ENCODE measurements around the gene MAP3K5.

Gene MAP3K5

DNA sequence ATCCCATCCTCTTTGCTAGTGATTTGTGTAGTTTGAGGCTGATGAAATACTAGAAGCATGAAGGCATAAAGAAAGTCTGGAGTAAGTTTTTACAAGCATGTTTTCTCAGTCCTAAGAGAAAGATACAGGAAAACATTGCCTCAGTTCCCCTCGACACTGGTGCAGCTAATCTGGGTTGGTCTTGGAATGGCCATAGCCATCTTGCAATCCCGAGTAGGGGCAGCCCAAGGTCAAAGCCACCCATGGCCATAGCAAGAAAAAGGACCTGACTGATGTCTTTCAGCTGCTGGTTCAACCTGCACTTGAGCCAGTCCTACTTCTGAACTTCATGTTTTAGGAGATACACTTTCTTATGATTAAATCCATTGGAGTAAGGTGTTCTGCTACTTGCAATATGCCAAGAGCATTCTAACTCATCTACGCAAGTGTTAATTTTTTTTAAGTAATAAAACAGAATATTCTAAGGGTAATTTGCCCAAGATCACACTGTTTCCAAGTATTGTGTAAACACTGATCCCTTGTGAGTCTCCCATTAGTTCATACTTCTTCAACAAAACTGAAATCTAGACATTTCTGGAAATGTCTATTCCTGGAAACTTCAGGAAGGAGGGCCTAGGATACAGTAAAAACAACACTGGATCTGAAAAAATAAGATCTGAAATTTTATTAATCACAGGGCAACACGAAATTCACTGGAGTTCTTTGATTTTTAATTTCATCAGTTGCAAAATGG is 108.9 kb downstream of the MAP3K5 start:
- DNase-seq (ENCODE audit: low spot score), result no peak

DNA sequence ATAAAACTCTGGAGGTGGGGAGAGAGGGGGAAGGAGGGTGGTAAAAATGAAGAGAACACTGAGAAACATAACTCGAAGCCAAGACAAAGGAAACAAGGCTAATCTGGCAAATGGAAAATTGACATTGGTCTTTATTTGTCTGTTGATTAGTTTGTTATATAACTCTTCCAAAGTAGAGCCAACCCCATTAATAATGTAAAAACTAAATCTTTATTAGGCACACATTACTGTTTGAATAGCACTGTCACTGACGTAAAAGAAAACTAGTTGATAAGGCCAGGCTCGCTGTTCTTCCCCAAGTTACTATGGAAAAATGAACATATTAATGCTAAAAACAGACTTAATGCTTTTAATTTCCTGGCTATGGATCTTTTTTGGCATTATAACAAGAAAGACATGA is 110.0 kb downstream of the MAP3K5 start:
- no peak for DNase-seq (ENCODE audit: low spot score)

DNA sequence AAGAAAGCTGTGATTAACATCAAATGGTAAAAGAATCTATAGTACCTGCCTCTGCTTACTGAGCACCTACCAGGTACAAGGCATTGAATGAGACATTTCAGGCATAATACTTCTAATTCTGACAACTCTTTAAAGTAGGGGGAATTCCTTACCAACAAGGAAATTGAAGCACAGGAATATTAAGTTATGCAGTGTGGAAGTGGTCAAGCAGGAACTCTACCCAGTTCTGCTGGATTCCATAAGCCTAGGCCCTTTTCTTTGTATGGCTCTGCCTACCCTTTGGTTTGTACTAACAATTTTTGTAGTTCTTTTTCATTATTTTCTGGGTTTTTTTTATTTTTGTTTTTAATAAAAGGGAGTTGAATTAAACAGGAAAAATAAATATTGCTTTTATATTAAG is 114.5 kb downstream of the MAP3K5 start:
- DNase-seq (ENCODE audit: low spot score), result no peak

- DNase-seq (ENCODE audit: low spot score), result no peak
Measured at GRCh38 chr6:136677344-136677743, 114.9 kb downstream of the MAP3K5 start.

DNA sequence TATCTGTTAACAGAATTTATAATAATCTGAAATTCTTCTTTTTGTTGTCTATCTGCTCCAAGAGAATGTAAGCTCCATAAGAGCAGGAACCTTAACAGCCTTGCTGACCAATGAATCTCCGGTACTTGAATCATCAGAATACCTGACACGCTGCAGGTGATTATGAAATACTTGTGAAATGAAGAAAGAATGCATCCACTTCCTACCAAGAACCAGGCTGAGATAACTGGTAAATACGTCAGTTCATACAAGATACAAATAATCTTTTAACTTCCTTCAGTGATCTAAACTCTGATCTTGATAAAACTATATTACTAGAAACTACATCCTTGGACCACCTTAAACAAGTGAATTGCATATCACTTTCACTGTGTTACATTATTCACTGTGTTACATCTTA is 116.2 kb downstream of the MAP3K5 start:
- no peak for DNase-seq (ENCODE audit: low spot score)

GRCh38 chr6:136673571-136673970 is 118.7 kb downstream of the MAP3K5 start:
- DNase-seq (ENCODE audit: low spot score), result no peak

- DNase-seq (ENCODE audit: low spot score), result no peak
Measured at GRCh38 chr6:136672144-136672543, 120.1 kb downstream of the MAP3K5 start.

- peak; percentile 14 for DNase-seq (ENCODE audit: low spot score)
Measured at GRCh38 chr6:136669299-136669699, 123.0 kb downstream of the MAP3K5 start.

GRCh38 chr6:136668571-136668970 is 123.7 kb downstream of the MAP3K5 start:
- no peak for DNase-seq (ENCODE audit: low spot score)

DNA sequence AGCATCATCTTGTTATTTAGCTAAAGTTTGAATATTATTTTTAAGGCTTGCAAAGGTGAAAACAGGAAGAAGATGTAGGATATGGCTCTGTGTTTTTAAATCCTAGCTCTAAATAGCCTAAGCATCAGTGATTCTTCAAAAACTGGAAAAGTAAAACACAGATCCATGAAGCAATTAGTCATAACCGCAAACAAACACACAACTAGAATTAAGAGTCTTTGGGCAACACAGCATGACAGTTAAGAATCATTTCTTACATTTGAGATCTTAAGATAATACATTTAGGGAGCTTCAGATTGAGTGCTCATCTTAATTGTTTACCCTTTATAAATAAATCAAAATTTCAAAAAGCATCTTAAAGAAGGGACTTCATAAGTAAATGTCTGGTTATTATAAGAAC is 126.2 kb downstream of the MAP3K5 start:
- no peak for DNase-seq (ENCODE audit: low spot score)

DNA sequence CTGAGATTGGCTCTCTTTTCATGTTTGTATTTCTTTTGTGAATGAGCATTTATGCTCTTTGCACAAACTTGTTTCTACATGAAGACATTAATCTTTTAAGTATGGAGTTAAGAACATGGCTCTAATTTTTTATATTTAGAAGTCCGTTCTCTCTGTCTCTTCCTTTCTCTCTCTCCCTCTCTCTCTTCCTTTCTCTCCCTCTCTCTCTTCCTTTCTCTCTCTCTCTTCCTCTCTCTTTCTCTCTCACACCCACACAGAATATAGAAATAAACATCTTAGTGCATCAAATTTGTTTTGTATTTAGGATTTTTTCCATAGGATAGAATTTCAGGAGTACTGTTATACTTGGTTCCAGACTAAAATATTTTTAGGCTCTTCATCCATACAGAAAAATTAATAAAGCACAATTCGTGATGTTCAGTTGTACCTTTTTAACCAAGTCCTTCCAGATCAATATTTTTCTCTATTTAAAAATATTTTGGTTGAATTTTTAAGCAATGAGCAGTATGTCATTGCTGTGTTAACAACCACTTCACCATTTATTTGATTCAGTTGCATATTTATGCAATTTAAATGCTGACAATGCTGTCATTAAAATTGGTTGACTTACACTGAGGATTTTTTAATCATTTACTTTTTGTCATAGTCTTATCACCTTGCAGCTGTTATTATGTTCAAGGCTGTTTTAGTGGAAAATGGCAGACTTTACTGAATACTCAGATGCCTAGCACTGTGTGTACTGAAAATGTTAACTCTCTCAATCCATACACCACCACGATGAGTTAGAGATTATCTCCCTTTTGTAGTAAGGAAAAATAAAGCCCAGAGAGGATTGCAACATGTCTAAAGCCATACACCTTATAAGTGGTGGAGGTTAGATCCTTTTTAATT is 129.7 kb downstream of the MAP3K5 start:
- no peak for DNase-seq (ENCODE audit: low spot score)

- DNase-seq (ENCODE audit: low spot score), result no peak
Measured at GRCh38 chr6:136660727-136661126, 131.6 kb downstream of the MAP3K5 start.

GRCh38 chr6:136659991-136660499 is 132.2 kb downstream of the MAP3K5 start:
- DNase-seq (ENCODE audit: low spot score), result no peak

DNA sequence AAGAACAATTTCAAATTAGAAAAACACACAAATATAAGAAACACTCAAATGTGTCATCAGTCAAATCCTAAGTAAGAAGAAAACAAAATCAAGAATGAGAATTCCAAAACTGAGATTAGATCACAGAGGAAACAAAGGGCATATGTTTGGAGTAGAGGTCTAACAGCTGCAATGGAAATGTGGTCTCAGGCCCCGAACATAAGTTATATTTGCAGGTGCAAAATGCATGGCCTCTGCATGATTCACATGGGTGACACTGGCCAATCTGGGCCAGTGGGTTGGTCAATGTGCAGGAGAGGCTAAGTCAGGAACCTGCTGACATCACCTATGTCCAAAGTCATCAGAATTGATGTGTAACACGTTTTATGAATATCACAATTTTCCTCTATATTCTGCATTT is 133.6 kb downstream of the MAP3K5 start:
- DNase-seq (ENCODE audit: low spot score), result no peak

GRCh38 chr6:136657666-136658065 is 134.6 kb downstream of the MAP3K5 start:
- peak; percentile 19 for DNase-seq (ENCODE audit: low spot score)

DNA sequence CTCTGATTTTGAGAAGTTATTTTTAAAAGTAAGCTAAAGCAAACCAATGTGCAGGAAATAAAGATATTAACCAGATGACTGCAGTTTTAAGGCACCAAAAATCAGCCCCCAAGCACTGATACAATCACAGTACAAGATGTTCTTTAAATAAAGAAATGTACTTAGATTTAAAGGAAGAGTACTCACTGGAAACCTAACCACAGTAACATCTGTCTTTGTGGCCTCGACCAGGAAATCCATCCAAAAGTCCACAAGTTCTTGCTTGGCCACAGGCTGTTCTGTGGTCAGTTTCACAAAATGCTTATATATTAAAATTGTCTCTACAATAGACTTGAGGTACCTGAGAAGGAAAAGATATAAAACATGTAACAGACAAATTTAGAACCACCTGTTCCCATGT is 136.2 kb downstream of the MAP3K5 start:
- no peak for DNase-seq (ENCODE audit: low spot score)

- DNase-seq (ENCODE audit: low spot score), result no peak
Measured at GRCh38 chr6:136655239-136656014, 136.8 kb downstream of the MAP3K5 start.

DNA sequence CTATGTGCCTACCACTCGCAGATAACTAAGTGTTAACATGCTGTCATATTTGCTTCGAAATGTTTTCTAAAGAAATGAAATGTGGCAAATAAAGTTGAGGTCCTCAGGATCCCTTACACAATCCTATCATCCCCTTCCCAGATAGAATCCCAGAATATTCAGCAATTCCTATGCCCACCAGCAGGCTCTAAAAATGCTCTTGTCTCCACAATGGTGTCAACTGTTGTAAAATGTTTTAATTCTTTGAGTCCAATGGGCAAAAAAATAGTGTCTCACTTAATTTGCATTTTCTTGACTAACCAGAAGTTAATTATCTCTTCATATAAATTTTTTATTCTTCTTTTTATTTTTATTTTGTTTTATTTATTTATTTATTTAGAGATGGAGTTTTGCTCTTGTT is 138.2 kb downstream of the MAP3K5 start:
- DNase-seq (ENCODE audit: low spot score), result no peak

DNA sequence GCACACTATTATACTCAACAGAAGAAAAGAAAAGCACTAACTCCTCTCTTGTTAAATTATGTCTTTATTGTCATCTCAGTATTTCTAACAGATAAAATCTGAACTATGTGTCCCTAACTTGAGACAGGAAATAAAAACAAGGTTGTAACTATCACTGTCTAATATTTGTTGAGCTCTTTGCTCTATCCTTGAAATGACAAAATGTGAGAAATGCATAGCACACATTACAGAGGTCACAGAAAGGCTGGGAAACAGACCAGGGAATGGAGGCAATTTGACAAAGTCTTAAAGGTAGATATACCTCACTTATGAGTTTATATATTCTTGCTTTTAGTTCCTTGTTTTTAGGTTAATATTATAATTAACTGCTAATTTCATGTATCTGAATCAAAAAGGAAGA is 139.6 kb downstream of the MAP3K5 start:
- DNase-seq (ENCODE audit: low spot score), result no peak

DNA sequence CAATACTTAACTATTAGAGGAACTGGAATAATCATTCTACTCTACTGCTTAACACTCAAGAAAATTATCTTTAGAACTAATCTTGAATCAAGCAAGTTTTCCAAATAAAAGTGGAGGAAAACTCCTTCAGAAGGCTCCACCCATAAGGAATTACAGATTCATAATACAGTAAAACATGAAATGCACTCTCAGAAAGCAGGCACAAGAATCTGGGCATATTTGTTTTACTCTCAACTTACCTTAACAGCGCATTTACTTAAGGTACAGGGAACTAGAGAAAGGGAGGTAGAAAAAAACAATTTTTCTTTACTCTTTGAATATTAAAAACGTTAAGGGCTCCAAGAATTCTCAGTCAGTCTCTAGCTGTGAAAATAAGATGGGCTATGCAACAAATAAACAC is 140.3 kb downstream of the MAP3K5 start:
- no peak for DNase-seq (ENCODE audit: low spot score)

GRCh38 chr6:136647363-136647852 is 144.9 kb downstream of the MAP3K5 start:
- peak; percentile 67 for DNase-seq (ENCODE audit: low spot score)

- no peak for DNase-seq (ENCODE audit: low spot score)
Measured at GRCh38 chr6:136646377-136646776, 145.9 kb downstream of the MAP3K5 start.
